Lower leg skin (tissue), 3 donors: ENCODE measurements around the gene APOBEC4.

Experiments
- POLR2A ChIP-seq, 2 donors: fragments of 450-650 bp; IDR thresholded peaks; one replicate each; pipeline ENCODE4 v1.6.1; 2016 to 2017; ENCODE audit warnings: antibody characterized with exemption in 2 of 2, mild to moderate bottlenecking in 1 of 2, moderate library complexity in 1 of 2
- TF ChIP-seq, protein P1 (sequence below), 3 donors: fragments of 450-650 bp; IDR thresholded peaks; one replicate each; pipeline ENCODE4 v1.5.1; 2016; ENCODE audit warnings: antibody characterized with exemption in 3 of 3, mild to moderate bottlenecking in 3 of 3, moderate library complexity in 2 of 3

DNA sequence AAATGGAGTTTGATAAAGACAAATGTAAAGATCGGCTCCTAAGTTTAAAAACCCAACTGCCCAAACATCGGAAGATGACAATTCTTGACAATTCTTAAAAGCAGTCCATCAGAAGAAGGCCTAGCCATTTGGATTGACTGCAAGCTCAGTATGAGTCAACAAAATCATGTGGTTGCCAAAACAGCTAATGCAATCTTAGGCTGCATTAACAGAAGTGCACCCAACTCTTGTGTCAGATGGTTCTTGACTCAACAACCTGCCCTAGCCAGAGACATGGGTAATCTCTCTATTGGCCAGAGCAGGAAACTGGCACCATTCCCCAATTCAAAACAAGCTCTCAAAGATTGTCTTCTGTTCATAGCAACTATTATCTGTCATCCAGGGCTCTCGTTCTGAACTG lies 53.0 kb downstream of the APOBEC4 start:
- TF ChIP-seq POLR2A (IDR thresholded peaks at IDR 0.05), result no peak
- TF ChIP-seq, protein P1, sequence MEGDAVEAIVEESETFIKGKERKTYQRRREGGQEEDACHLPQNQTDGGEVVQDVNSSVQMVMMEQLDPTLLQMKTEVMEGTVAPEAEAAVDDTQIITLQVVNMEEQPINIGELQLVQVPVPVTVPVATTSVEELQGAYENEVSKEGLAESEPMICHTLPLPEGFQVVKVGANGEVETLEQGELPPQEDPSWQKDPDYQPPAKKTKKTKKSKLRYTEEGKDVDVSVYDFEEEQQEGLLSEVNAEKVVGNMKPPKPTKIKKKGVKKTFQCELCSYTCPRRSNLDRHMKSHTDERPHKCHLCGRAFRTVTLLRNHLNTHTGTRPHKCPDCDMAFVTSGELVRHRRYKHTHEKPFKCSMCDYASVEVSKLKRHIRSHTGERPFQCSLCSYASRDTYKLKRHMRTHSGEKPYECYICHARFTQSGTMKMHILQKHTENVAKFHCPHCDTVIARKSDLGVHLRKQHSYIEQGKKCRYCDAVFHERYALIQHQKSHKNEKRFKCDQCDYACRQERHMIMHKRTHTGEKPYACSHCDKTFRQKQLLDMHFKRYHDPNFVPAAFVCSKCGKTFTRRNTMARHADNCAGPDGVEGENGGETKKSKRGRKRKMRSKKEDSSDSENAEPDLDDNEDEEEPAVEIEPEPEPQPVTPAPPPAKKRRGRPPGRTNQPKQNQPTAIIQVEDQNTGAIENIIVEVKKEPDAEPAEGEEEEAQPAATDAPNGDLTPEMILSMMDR (IDR thresholded peaks at IDR 0.05), result no peak
